Choroid plexus epithelial cell (primary cell): ENCODE measurements around the gene TECPR2.
A peak's percentile ranks its signal among the peaks of the same experiment; 100 is the strongest.

Experiments
- DNase-seq: peaks from one replicate; pipeline ENCODE4 v3.0.0-alpha.2; 2010; ENCODE audit warnings: low read depth
- H3K4me3 ChIP-seq: 2 replicates; pipeline ENCODE4 v1.5.1; 2011; ENCODE audit warnings: low read depth, mild to moderate bottlenecking, control low read depth, low read length, moderate library complexity
- TF ChIP-seq, protein P1 (sequence below): conservative IDR thresholded peaks from 2 replicates; pipeline ENCODE4 v1.5.1; 2011; ENCODE audit warnings: low read depth, mild to moderate bottlenecking, control low read depth, inconsistent platforms, low read length, moderate library complexity

Gene TECPR2

DNA sequence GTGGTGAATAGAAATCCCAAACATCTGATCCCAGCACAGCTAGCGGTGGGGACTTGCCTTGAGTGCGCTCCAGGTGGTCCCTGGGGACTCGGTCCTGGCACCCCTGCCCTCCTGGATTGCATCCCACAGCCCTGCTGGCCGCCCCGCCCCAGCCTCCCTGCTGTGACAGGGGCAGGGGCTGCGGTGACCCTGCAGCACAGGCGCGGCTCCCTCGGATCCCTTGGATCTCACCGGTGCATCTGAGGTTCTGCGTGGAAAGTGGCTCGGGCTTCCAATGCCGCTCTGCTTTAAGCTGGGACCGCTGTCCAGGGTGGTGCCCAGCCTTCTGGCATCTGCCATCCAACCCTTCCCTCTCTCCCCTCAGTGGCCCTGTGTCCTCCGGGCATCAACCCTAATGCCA is 130.8 kb downstream of the TECPR2 start:
- H3K4me3 ChIP-seq, result no peak overlapping the region
- no peak for DNase-seq
- TF ChIP-seq, protein P1, sequence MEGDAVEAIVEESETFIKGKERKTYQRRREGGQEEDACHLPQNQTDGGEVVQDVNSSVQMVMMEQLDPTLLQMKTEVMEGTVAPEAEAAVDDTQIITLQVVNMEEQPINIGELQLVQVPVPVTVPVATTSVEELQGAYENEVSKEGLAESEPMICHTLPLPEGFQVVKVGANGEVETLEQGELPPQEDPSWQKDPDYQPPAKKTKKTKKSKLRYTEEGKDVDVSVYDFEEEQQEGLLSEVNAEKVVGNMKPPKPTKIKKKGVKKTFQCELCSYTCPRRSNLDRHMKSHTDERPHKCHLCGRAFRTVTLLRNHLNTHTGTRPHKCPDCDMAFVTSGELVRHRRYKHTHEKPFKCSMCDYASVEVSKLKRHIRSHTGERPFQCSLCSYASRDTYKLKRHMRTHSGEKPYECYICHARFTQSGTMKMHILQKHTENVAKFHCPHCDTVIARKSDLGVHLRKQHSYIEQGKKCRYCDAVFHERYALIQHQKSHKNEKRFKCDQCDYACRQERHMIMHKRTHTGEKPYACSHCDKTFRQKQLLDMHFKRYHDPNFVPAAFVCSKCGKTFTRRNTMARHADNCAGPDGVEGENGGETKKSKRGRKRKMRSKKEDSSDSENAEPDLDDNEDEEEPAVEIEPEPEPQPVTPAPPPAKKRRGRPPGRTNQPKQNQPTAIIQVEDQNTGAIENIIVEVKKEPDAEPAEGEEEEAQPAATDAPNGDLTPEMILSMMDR, result no peak

DNA sequence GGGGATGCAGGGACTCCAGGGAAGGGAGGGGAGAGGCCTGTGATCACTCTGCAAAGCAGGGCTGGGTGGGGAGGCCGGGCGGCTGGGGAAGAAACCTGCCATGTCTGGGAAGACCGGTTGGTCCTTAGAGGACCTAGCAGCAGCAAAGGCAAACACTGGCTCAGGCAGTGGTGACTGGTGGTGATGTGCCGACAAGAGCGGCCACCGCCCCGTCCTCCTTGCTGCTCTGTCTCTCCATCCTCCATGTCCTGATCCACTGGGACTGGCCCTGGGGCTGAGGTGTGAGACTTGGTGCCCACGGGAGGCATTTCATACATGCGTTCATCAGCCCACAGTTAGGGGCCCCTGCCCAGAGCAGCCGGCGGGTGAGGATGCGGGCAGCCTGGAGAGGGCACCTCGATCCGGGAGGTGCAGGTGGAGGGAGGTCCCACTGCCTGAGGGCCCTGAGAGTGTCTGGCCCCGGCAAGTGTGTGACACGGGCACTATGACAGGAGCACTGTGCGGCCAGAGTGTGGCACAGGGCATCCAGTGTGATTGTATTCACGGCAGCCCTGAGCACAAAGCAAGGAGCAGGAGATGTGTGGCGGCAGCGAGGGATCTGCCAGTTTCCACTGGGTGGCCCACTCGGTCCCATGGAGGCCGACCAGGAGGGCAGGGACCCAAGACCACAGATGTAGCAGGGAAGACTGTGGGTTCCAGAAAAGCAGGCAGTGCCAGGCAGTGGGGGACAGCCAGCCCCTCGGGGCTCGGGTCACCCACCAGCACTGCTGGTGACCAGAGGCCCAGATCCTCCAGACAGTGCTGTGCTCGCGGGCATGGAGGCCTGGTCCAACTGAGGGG is 133.0 kb downstream of the TECPR2 start:
- no peak for DNase-seq
- H3K4me3 ChIP-seq, result no peak overlapping the region
- TF ChIP-seq, protein P1, result no peak

DNA sequence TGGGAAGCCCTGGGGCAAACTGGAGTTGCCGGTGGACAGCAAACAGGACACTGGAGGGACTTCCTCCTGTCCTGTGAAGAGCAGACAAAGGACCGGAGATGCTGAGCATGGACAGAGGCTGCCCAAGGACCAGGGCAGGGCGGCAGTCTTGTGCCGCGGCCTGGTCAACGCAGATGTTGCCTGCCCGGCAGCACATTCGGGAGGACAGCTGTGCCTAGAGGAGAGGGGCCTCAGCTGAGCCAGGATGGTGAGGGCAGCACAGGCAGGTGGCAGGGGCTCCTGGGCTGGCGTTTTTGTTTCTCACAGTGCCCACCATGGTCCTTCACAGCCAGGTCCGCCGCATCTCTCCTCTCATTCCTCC is 133.6 kb downstream of the TECPR2 start:
- no peak overlapping the region for H3K4me3 ChIP-seq
- TF ChIP-seq, protein P1, result no peak
- no peak for DNase-seq

DNA sequence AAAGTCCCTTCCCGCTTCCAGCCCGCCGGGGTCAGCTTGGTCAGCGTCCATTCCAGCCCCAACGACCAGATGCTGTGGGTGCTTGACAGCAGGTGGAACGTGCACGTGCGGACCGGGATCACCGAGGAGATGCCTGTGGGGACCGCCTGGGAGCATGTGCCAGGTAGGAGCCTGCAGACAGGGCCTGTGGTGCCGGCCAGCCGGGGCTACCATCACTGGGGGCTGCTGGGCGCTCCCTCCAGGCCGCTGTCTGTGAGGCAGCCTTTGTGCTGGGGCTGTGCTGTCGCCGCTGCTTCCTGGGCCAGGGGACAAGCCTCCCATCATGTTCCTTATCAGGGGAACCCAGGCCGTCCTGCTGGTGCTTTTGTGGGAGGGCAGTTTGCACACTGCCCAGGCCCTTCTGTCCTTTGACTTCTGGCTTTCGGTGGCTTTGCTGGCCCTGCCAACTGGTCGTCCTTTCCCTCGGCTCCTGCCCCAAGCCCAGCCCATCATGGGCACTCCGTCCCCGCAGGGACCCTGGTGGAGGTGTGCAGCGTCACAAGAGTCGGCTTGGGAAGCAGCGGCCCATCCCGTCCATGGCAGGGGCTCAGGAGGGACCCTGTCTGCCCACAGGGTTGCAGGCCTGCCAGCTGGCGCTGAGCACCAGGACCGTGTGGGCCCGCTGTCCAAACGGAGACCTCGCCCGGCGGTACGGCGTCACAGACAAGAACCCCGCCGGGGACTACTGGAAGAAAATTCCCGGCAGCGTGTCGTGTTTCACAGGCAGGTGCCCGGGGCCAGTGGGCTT is 134.4 kb downstream of the TECPR2 start:
- no peak for DNase-seq
- H3K4me3 ChIP-seq, result no peak overlapping the region
- TF ChIP-seq, protein P1, result no peak

DNA sequence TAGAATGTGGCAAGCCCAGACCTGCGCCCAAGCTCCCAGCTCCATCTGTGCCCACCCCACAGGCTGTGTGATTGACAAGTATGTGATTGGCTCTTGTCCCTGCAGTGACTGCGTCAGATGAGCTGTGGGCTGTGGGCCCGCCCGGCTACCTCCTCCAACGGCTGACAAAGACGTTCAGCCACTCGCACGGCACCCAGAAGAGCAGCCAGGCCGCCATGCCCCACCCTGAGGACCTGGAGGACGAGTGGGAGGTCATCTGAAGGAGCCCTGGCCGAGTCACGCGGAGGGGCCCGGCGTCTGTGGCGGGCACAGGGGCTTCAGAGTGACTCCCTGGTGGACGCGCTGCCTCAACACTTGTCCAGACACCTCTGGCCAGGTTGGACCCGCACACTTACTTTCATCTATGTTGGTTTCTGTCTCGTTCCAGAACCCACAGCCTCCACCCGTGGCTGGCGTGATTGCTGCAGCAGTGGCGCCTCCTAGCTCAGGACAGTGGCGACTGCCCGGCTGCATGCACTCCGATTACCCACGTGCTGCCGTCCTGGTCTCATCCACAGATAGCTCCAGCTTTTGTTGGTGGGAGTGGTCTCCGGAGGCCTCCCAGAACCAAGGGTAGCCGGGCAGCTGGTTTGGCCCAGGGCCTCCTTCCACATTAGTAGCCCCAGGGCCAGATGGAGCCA is 135.4 kb downstream of the TECPR2 start:
- H3K4me3 ChIP-seq, result no peak overlapping the region
- TF ChIP-seq, protein P1, result peak; percentile 52
- DNase-seq, result no peak

DNA sequence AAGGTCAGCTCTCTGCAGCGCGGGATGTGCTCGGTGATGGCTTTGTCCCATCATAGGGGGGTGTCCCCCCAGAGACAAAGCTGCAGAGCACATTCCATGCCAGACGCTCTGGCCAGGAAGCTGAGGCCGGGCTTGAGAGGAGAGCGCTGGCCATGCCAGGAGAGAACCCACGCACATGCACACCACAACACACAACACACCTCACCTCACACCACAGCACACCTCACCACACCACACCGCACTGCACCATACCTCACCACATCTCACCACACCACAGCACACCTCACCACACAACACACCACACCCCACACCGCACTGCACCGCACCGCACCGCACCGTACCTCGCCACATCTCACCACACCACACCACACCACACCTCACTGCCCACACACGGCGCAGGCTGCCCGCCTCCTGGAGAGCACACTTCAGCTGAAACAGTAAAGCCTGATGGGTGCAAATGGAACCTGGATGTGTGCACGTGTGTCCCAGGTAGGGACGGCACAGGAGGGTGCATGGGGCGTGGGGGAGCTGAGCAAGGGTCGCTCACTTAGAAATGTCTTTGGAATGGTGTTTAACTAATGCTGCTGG is 136.0 kb downstream of the TECPR2 start:
- no peak for DNase-seq
- no peak overlapping the region for H3K4me3 ChIP-seq
- TF ChIP-seq, protein P1, result no peak
